ENCODE data around the gene OR52E1.

DNA sequence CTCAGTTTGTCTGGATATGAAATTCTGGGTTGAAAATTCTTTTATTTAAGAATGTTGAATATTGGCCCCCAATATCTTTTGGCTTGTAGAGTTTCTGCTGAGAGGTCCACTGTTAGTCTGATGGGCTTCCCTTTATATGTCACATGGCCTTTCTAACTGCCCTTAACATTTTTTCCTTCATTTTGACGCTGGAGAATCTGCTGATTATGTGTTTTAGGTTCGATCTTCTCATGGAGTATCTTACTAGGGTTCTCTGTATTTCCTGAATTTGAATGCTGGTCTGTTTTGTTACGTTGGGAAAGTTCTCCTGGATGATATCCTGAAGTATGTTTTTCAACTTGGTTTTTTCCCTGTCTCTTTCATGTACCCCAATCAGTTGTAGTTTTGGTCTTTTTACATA lies 46.0 kb downstream of the OR52E1 start:
- TF ChIP-seq, protein P1, sequence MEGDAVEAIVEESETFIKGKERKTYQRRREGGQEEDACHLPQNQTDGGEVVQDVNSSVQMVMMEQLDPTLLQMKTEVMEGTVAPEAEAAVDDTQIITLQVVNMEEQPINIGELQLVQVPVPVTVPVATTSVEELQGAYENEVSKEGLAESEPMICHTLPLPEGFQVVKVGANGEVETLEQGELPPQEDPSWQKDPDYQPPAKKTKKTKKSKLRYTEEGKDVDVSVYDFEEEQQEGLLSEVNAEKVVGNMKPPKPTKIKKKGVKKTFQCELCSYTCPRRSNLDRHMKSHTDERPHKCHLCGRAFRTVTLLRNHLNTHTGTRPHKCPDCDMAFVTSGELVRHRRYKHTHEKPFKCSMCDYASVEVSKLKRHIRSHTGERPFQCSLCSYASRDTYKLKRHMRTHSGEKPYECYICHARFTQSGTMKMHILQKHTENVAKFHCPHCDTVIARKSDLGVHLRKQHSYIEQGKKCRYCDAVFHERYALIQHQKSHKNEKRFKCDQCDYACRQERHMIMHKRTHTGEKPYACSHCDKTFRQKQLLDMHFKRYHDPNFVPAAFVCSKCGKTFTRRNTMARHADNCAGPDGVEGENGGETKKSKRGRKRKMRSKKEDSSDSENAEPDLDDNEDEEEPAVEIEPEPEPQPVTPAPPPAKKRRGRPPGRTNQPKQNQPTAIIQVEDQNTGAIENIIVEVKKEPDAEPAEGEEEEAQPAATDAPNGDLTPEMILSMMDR (IDR thresholded peaks at IDR 0.05): no peak
- TF ChIP-seq POLR2A (IDR thresholded peaks at IDR 0.05): no peak
- no peak for TF ChIP-seq POLR2AphosphoS5 (IDR thresholded peaks at IDR 0.05)
